Measurements from ENCODE around the gene OR2G6.
"Not testable (repeated sequence)": the region's sequence is repeated elsewhere in the genome, so short reads cannot be mapped to it uniquely, and the experiment has no call there.

Gene OR2G6

GRCh38 chr1:248507773-248508172 lies at the start of gene OR2G6:
OR2G6 (plus strand) TSS chr1:248508073; CDS start chr1:248521647, 13,574 bp downstream.
- not testable (repeated sequence) for DNase-seq

- not testable (repeated sequence) for DNase-seq
Measured at GRCh38 chr1:248459117-248459516, 48.8 kb upstream of the OR2G6 start.

GRCh38 chr1:248471154-248471553 lies 36.7 kb upstream of the OR2G6 start:
- no peak for DNase-seq

GRCh38 chr1:248472111-248472510 lies 35.8 kb upstream of the OR2G6 start:
- not testable (repeated sequence) for DNase-seq

- DNase-seq = not testable (repeated sequence)
Measured at GRCh38 chr1:248473051-248473450, 34.8 kb upstream of the OR2G6 start, which contains the start of gene OR2T3. OR2T3 (plus strand) TSS chr1:248473351; CDS start chr1:248473351, 0 bp downstream.

- DNase-seq = not testable (repeated sequence)
Measured at GRCh38 chr1:248475660-248476059, 32.2 kb upstream of the OR2G6 start.

- peak; percentile 59 for DNase-seq
Measured at GRCh38 chr1:248481686-248482579, 25.9 kb upstream of the OR2G6 start.

GRCh38 chr1:248488289-248488688 lies 19.6 kb upstream of the OR2G6 start, which contains the start of gene OR2T5:
OR2T5 (plus strand) TSS chr1:248488589; CDS start chr1:248488589, 0 bp downstream.
- DNase-seq = not testable (repeated sequence)

- not testable (repeated sequence) for DNase-seq
Measured at GRCh38 chr1:248496661-248497060, 11.2 kb upstream of the OR2G6 start.

GRCh38 chr1:248500305-248501035 lies 7.4 kb upstream of the OR2G6 start:
- DNase-seq = not testable (repeated sequence)

GRCh38 chr1:248510217-248510616 lies 2.3 kb downstream of the OR2G6 start:
- DNase-seq = not testable (repeated sequence)

- no peak for DNase-seq
Measured at GRCh38 chr1:248521856-248522255, 14.0 kb downstream of the OR2G6 start.

- DNase-seq = not testable (repeated sequence)
Measured at GRCh38 chr1:248537449-248537848, 29.6 kb downstream of the OR2G6 start.

GRCh38 chr1:248547383-248547782 lies 39.5 kb downstream of the OR2G6 start:
- DNase-seq = not testable (repeated sequence)

GRCh38 chr1:248551027-248551426 lies 43.2 kb downstream of the OR2G6 start:
- not testable (repeated sequence) for DNase-seq

GRCh38 chr1:248562672-248563071 lies 54.8 kb downstream of the OR2G6 start, which contains the start of gene OR2T29:
OR2T29 (minus strand) TSS chr1:248562772; CDS start chr1:248559491, 3,281 bp downstream.
- DNase-seq = not testable (repeated sequence)

GRCh38 chr1:248565530-248566373 lies 57.9 kb downstream of the OR2G6 start:
- peak; percentile 9 for DNase-seq

- not testable (repeated sequence) for DNase-seq
Measured at GRCh38 chr1:248569049-248569448, 61.2 kb downstream of the OR2G6 start.

GRCh38 chr1:248570811-248571210 lies 62.9 kb downstream of the OR2G6 start:
- not testable (repeated sequence) for DNase-seq

GRCh38 chr1:248572049-248572448 lies 64.2 kb downstream of the OR2G6 start:
- DNase-seq = not testable (repeated sequence)

GRCh38 chr1:248573856-248574255 lies 66.0 kb downstream of the OR2G6 start:
- not testable (repeated sequence) for DNase-seq

- not testable (repeated sequence) for DNase-seq
Measured at GRCh38 chr1:248574657-248575056, 66.8 kb downstream of the OR2G6 start, which contains the start of gene OR2T34. OR2T34 (minus strand) TSS chr1:248574757; CDS start chr1:248574757, 0 bp downstream.

All from activated CD4-positive, alpha-beta T cell treated with anti-CD3 and anti-CD28 coated beads, Interleukin-2, Interleukin-6, amounts not matched to agents 100 ng/mL and 50 ng/mL, durations not matched to agents 16 hours and 8 hours (primary cell).